Astrocyte (in vitro differentiated cells and primary cell): ENCODE results near the gene CLDN19. TPM values are rescaled to one million over a fixed set of nuclear protein-coding genes. Genes with fewer than 3 reads are reported as not detected.

ENCODE experiments used
- DNase-seq: peaks from one replicate; pipeline ENCODE4 v3.0.0-alpha.2; 2010; ENCODE audit warnings: low read depth
- FAIRE-seq: peaks from 2 replicates; lab custom pipeline; 2011; peaks lifted over from hg19 to GRCh38; lab: Jason Lieb, UNC
- H2AFZ ChIP-seq: 2 replicates; pipeline ENCODE4 v1.6.0; 2012; ENCODE audit warnings: low read depth, low read length, inconsistent platforms
- H3K27ac ChIP-seq: 2 replicates; pipeline ENCODE4 v1.5.1; 2011; ENCODE audit warnings: low read depth, low read length, inconsistent platforms
- H3K27me3 ChIP-seq: 2 replicates; pipeline ENCODE4 v1.6.0; 2011; ENCODE audit warnings: low read length, inconsistent platforms; ENCODE audit not compliant: insufficient read depth
- H3K36me3 ChIP-seq: 2 replicates; pipeline ENCODE4 v1.5.1; 2011; ENCODE audit warnings: low read length, inconsistent platforms; ENCODE audit not compliant: insufficient read depth
- H3K4me1 ChIP-seq: 2 replicates; pipeline ENCODE4 v1.5.1; 2011; ENCODE audit warnings: low read length, inconsistent platforms; ENCODE audit not compliant: insufficient read depth
- H3K4me2 ChIP-seq: 2 replicates; pipeline ENCODE4 v1.6.0; 2012; ENCODE audit warnings: low read length, inconsistent platforms
- H3K4me3 ChIP-seq: 2 replicates; pipeline ENCODE4 v1.5.1; 2011; ENCODE audit warnings: low read depth, mild to moderate bottlenecking, low read length, inconsistent platforms; ENCODE audit not compliant: insufficient read depth
- H3K79me2 ChIP-seq: 2 replicates; pipeline ENCODE4 v1.6.0; 2012; ENCODE audit warnings: mild to moderate bottlenecking, low read length, inconsistent platforms; ENCODE audit not compliant: insufficient read depth
- H3K9ac ChIP-seq: 2 replicates; pipeline ENCODE4 v1.6.0; 2012; ENCODE audit warnings: mild to moderate bottlenecking, low read length, inconsistent platforms
- H3K9me3 ChIP-seq: 2 replicates; pipeline ENCODE4 v1.5.1; 2012; ENCODE audit warnings: low read depth, mild to moderate bottlenecking, low read length, inconsistent platforms; ENCODE audit not compliant: insufficient read depth
- H4K20me1 ChIP-seq: 2 replicates; pipeline ENCODE4 v1.6.0; 2012; ENCODE audit warnings: low read length, inconsistent platforms; ENCODE audit not compliant: insufficient read depth
- H3K27ac Mint-ChIP-seq: one replicate; pipeline ENCODE4 v1.8.0; 2021; ENCODE audit warnings: mild to moderate bottlenecking, mixed read lengths; ENCODE audit not compliant: unreplicated experiment
- H3K27me3 Mint-ChIP-seq: one replicate; pipeline ENCODE4 v1.8.0; 2021; ENCODE audit warnings: low read depth, mixed read lengths; ENCODE audit not compliant: unreplicated experiment
- H3K36me3 Mint-ChIP-seq: one replicate; pipeline ENCODE4 v1.8.0; 2021; ENCODE audit warnings: low read depth, mixed read lengths; ENCODE audit not compliant: unreplicated experiment
- H3K4me1 Mint-ChIP-seq: one replicate; pipeline ENCODE4 v1.8.0; 2021; ENCODE audit warnings: low read depth, mixed read lengths; ENCODE audit not compliant: unreplicated experiment
- H3K4me3 Mint-ChIP-seq: one replicate; pipeline ENCODE4 v1.8.0; 2021; ENCODE audit warnings: mild to moderate bottlenecking, moderate library complexity, mixed read lengths; ENCODE audit not compliant: unreplicated experiment
- H3K9me3 Mint-ChIP-seq: one replicate; pipeline ENCODE4 v1.8.0; 2021; ENCODE audit warnings: mild to moderate bottlenecking, mixed read lengths; ENCODE audit not compliant: unreplicated experiment
- CTCF ChIP-seq: IDR thresholded peaks from 2 replicates; pipeline ENCODE4 v1.5.1; 2011; ENCODE audit warnings: low read depth, mild to moderate bottlenecking, inconsistent platforms, low read length, moderate library complexity; ENCODE audit not compliant: insufficient read depth
- EZH2 ChIP-seq: IDR thresholded peaks from 2 replicates; pipeline ENCODE4 v1.6.1; 2012; ENCODE audit warnings: mild to moderate bottlenecking, low read length, inconsistent platforms; ENCODE audit not compliant: insufficient read depth
- total RNA-seq: library from RNA; stranded (reverse); gene quantifications from 2 replicates; pipeline ENCODE4 v1.2.1, GENCODE V29; 2021

CLDN19 gene
- total RNA-seq, 1 donor from 2014 or later = 0.11 TPM

GRCh38 chr1:42736571-42737200, 3.4 kb downstream of the CLDN19 start:
- H2AFZ ChIP-seq = no peak overlapping the region
- no peak for TF ChIP-seq CTCF
- no peak for TF ChIP-seq EZH2

GRCh38 chr1:42736152-42736551, 3.9 kb downstream of the CLDN19 start:
- Mint-ChIP-seq H3K4me3 (no peak overlapping the region), H3K27me3 (peaks cover 3% of the 10 kb centered on the region), H3K27ac (no peak overlapping the region), H3K9me3 (peaks cover 2% of the 10 kb centered on the region), H3K36me3 (no peaks in the 10 kb centered on the region), H3K4me1 (peaks cover 5% of the 10 kb centered on the region)
- Histone ChIP-seq H4K20me1 (no peaks in the 10 kb centered on the region), H3K9ac (no peak overlapping the region), H2AFZ (no peak overlapping the region), H3K27me3 (no peaks in the 10 kb centered on the region), H3K27ac (no peak overlapping the region), H3K4me1 (no peaks in the 10 kb centered on the region), H3K36me3 (no peaks in the 10 kb centered on the region), H3K4me3 (no peak overlapping the region), H3K9me3 (no peaks in the 10 kb centered on the region), H3K4me2 (no peak overlapping the region), H3K79me2 (no peaks in the 10 kb centered on the region)
- DNase-seq = no peak
- TF ChIP-seq CTCF (no peak), EZH2 (no peak)
- no peak for FAIRE-seq

More at GRCh38 chr1:42736571-42737200, 3.4 kb downstream of the CLDN19 start:
- Mint-ChIP-seq H3K27me3 (peaks cover 3% of the 10 kb centered on the region), H3K4me3 (no peak overlapping the region), H3K4me1 (peaks cover 5% of the 10 kb centered on the region), H3K27ac (peak overlapping the region; percentile 41), H3K9me3 (peaks cover 2% of the 10 kb centered on the region), H3K36me3 (no peaks in the 10 kb centered on the region)
- no peaks in the 10 kb centered on the region for H3K36me3 ChIP-seq
- DNase-seq = no peak
- H3K9me3 ChIP-seq = no peaks in the 10 kb centered on the region
- no peak overlapping the region for H3K9ac ChIP-seq
- no peak overlapping the region for H3K27ac ChIP-seq
- FAIRE-seq = no peak
- no peaks in the 10 kb centered on the region for H3K79me2 ChIP-seq
- no peaks in the 10 kb centered on the region for H4K20me1 ChIP-seq
- no peaks in the 10 kb centered on the region for H3K4me1 ChIP-seq
- no peak overlapping the region for H3K4me2 ChIP-seq
- H3K27me3 ChIP-seq = no peaks in the 10 kb centered on the region
- no peak overlapping the region for H3K4me3 ChIP-seq

- H3K27me3 Mint-ChIP-seq = peaks cover 3% of the 10 kb centered on the region
- H3K4me3 Mint-ChIP-seq = no peak overlapping the region
- Histone ChIP-seq H4K20me1 (no peaks in the 10 kb centered on the region), H3K4me1 (no peaks in the 10 kb centered on the region), H3K9ac (no peak overlapping the region), H3K79me2 (no peaks in the 10 kb centered on the region), H3K36me3 (no peaks in the 10 kb centered on the region), H2AFZ (no peak overlapping the region), H3K9me3 (no peaks in the 10 kb centered on the region), H3K4me2 (no peak overlapping the region), H3K27me3 (no peaks in the 10 kb centered on the region), H3K27ac (no peak overlapping the region), H3K4me3 (no peak overlapping the region)
- TF ChIP-seq EZH2 (no peak), CTCF (no peak)
- peaks cover 4% of the 10 kb centered on the region for H3K4me1 Mint-ChIP-seq
- DNase-seq = no peak
- FAIRE-seq = no peak
- H3K27ac Mint-ChIP-seq = no peak overlapping the region
- H3K9me3 Mint-ChIP-seq = peaks cover 2% of the 10 kb centered on the region
- H3K36me3 Mint-ChIP-seq = no peaks in the 10 kb centered on the region
These were observed 4.4 kb downstream of the CLDN19 start for GRCh38 chr1:42735477-42736105.
